Kidney (tissue), 14 donors: ENCODE measurements around the gene ESRRA. TPM values are rescaled to one million over a fixed set of nuclear protein-coding genes. Genes with fewer than 3 reads are reported as not detected.
"Not testable (repeated sequence)": the region's sequence is repeated elsewhere in the genome, so short reads cannot be mapped to it uniquely, and the experiment has no call there.

ENCODE experiments used
- DNase-seq, 5 donors: peaks; one replicate each; pipeline ENCODE4 v3.0.0-alpha.2; 2013 to 2020
- FAIRE-seq: peaks from 2 replicates; lab custom pipeline; 2012; peaks lifted over from hg19 to GRCh38; lab: Jason Lieb, UNC
- H3K27ac ChIP-seq, 2 donors: one replicate each; pipeline ENCODE4 v1.7.0; 2013; ENCODE audit warnings: low read depth in 2 of 2, low read length in 2 of 2, inconsistent platforms in 1 of 2
- H3K27me3 ChIP-seq: one replicate; pipeline ENCODE4 v1.7.1; 2013; ENCODE audit warnings: low read length, inconsistent platforms; ENCODE audit not compliant: control insufficient read depth, insufficient read depth
- H3K36me3 ChIP-seq, 3 donors: one replicate each; pipeline versions ENCODE4 v1.7.0 to v1.7.1; 2013; ENCODE audit warnings: low read length in 3 of 3, control low read depth in 1 of 3, inconsistent platforms in 1 of 3; ENCODE audit not compliant: insufficient read depth in 3 of 3, control insufficient read depth in 2 of 3
- H3K4me1 ChIP-seq, 3 donors: one replicate each; pipeline versions ENCODE4 v1.7.0 to v1.7.1; 2013; ENCODE audit warnings: low read length in 3 of 3, inconsistent platforms in 1 of 3, low read depth in 1 of 3; ENCODE audit not compliant: control insufficient read depth in 2 of 3, insufficient read depth in 2 of 3
- H3K4me3 ChIP-seq, 3 donors: one replicate each; pipeline versions ENCODE4 v1.7.0 to v1.8.1; 2013; ENCODE audit warnings: low read length in 3 of 3, control low read depth in 1 of 3, inconsistent platforms in 1 of 3
- H3K9ac ChIP-seq, 3 donors: one replicate each; pipeline versions ENCODE4 v1.7.0 to v1.7.1; 2013; ENCODE audit warnings: low read length in 3 of 3, control low read depth in 1 of 3, inconsistent platforms in 1 of 3
- H3K9me3 ChIP-seq, 3 donors: one replicate each; pipeline versions ENCODE4 v1.7.0 to v1.7.1; 2013; ENCODE audit warnings: low read length in 3 of 3, control low read depth in 1 of 3, inconsistent platforms in 1 of 3; ENCODE audit not compliant: control insufficient read depth in 2 of 3, insufficient read depth in 1 of 3
- intact Hi-C: fragments of 100-400 bp; cut with DNase I; formaldehyde crosslinking; loops from one replicate; pipeline ENCODE4 v1.11.1; 2022
- polyA plus RNA-seq: library from polyadenylated mRNA; stranded (reverse); fragments of 350-450 nt; fragmentation: Illumina TruSeq; extraction: RNeasy Lipid Tissue Mini Kit (QIAGEN cat#74804); gene quantifications from one replicate; pipeline ENCODE4 v1.2.3, GENCODE V29; 2014; ENCODE audit warnings: low read depth, low replicate concordance; ENCODE audit not compliant: insufficient read depth
- total RNA-seq: library from RNA; stranded (reverse); fragmentation: NEBNext Ultra II Directional; extraction: Animal tissue kit (Norgen Biotek cat#: 25700); gene quantifications from one replicate; pipeline ENCODE4 v1.2.1, GENCODE V29; 2021
- TF ChIP-seq, protein P1 (sequence below): IDR thresholded peaks from 3 replicates; pipeline ENCODE4 v1.5.1; 2012; ENCODE audit warnings: mild to moderate bottlenecking, moderate library complexity, borderline replicate concordance; ENCODE audit not compliant: insufficient read depth; ENCODE audit errors: extremely low read depth
- donor health status: control.
- donor health status: control.
- donor health status: control.
- donor health status: control.
- donor health status: control.
- donor health status: DM: yes; HTN: yes; CAD: no.
- donor health status: Normal renal cell carcinoma (clear cell type).

The ESRRA gene
- total and polyA plus RNA-seq, 2 donors from 2014 or later: 59.7 to 117 TPM

DNA sequence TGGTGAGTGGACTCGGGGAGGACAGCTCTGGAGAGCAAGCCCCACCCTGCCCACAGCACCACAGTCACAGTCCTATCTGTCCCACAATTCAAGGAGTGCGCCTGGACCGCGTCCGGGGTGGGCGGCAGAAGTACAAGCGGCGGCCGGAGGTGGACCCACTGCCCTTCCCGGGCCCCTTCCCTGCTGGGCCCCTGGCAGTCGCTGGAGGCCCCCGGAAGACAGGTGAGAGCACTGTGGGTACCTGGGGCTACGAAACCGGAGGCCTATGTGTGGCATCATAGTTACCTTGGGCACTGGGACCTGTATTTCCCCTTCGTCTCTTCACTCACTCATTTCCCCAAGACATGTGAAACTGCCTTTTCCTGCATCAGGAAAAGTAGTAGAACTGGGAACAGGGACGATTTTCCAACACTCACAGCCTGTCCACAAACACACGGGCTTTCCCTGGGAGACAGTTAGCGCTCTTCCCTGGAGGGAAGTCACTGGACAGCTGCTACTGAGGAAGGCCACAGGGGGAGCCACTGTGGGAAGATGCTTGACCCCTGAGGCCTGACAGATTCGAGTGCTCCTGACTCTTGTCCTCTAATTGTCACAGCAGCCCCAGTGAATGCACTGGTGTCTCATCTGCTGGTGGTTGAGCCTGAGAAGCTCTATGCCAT is 9.0 kb downstream of the ESRRA start:
- intact Hi-C loops: no loop called here
- TF ChIP-seq, protein P1, sequence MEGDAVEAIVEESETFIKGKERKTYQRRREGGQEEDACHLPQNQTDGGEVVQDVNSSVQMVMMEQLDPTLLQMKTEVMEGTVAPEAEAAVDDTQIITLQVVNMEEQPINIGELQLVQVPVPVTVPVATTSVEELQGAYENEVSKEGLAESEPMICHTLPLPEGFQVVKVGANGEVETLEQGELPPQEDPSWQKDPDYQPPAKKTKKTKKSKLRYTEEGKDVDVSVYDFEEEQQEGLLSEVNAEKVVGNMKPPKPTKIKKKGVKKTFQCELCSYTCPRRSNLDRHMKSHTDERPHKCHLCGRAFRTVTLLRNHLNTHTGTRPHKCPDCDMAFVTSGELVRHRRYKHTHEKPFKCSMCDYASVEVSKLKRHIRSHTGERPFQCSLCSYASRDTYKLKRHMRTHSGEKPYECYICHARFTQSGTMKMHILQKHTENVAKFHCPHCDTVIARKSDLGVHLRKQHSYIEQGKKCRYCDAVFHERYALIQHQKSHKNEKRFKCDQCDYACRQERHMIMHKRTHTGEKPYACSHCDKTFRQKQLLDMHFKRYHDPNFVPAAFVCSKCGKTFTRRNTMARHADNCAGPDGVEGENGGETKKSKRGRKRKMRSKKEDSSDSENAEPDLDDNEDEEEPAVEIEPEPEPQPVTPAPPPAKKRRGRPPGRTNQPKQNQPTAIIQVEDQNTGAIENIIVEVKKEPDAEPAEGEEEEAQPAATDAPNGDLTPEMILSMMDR: no peak
- FAIRE-seq (no peak), DNase-seq (peak in 1 of 5 donors; percentile 35)
- H3K27me3 ChIP-seq: no peaks in the 10 kb centered on the region
- H3K4me1 ChIP-seq: peaks cover 0 to 14% (median 9%) of the 10 kb centered on the region in 3 donors
- H3K36me3 ChIP-seq: peaks cover 0 to 8% (median 8%) of the 10 kb centered on the region in 3 donors
- no peak overlapping the region for H3K27ac ChIP-seq
- H3K9me3 ChIP-seq: no peaks in the 10 kb centered on the region
- H3K4me3 ChIP-seq: no peak overlapping the region
- H3K9ac ChIP-seq: no peak overlapping the region

DNA sequence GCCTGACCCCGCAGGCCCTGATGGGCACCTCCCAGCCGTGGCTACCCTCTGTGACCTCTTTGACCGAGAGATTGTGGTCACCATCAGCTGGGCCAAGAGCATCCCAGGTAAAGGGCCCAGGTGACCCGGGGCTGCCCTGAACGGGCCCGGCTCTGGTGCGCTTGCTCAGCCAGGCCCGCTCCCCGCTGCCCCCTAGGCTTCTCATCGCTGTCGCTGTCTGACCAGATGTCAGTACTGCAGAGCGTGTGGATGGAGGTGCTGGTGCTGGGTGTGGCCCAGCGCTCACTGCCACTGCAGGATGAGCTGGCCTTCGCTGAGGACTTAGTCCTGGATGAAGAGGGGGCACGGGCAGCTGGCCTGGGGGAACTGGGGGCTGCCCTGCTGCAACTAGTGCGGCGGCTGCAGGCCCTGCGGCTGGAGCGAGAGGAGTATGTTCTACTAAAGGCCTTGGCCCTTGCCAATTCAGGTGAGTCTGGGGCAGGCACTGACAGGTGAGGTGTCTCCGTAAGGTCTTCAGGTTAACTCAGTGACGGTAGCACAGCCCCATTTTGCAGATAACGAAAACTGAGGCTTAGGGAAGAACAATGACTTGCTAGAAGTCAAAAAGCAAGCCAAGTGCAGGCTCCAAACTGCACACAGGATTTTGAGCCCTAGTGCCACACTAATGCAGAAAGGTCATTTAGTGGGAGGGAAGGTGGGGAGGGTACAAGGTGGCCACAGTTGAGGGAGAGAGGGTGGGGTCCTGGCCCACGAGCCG is 9.7 kb downstream of the ESRRA start:
- Histone ChIP-seq H3K4me1 (peaks cover 0 to 18% (median 11%) of the 10 kb centered on the region in 3 donors), H3K9ac (no peak overlapping the region), H3K27ac (no peak overlapping the region), H3K4me3 (no peak overlapping the region), H3K36me3 (peaks cover 0 to 10% (median 8%) of the 10 kb centered on the region in 3 donors), H3K27me3 (no peaks in the 10 kb centered on the region), H3K9me3 (no peaks in the 10 kb centered on the region)
- intact Hi-C loops: no loop called here
- DNase-seq (no peak), FAIRE-seq (no peak)
- TF ChIP-seq, protein P1: no peak

DNA sequence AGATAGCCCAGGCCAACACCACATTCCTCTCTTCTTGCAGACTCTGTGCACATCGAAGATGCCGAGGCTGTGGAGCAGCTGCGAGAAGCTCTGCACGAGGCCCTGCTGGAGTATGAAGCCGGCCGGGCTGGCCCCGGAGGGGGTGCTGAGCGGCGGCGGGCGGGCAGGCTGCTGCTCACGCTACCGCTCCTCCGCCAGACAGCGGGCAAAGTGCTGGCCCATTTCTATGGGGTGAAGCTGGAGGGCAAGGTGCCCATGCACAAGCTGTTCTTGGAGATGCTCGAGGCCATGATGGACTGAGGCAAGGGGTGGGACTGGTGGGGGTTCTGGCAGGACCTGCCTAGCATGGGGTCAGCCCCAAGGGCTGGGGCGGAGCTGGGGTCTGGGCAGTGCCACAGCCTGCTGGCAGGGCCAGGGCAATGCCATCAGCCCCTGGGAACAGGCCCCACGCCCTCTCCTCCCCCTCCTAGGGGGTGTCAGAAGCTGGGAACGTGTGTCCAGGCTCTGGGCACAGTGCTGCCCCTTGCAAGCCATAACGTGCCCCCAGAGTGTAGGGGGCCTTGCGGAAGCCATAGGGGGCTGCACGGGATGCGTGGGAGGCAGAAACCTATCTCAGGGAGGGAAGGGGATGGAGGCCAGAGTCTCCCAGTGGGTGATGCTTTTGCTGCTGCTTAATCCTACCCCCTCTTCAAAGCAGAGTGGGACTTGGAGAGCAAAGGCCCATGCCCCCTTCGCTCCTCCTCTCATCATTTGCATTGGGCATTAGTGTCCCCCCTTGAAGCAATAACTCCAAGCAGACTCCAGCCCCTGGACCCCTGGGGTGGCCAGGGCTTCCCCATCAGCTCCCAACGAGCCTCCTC is 10.6 kb downstream of the ESRRA start:
- H3K9me3 ChIP-seq, H3K27me3 ChIP-seq, intact Hi-C loops, DNase-seq, FAIRE-seq, H3K9ac ChIP-seq, H3K27ac ChIP-seq: not testable (repeated sequence)
- Histone ChIP-seq H3K36me3 (peaks cover 0 to 10% (median 8%) of the 10 kb centered on the region in 3 donors), H3K4me3 (peak overlapping the region in 1 of 3 donors; percentile 92), H3K4me1 (peaks cover 0 to 16% (median 9%) of the 10 kb centered on the region in 3 donors)
